ENCODE data around the gene RAET1L. TPM values are rescaled to one million over a fixed set of nuclear protein-coding genes. Genes with fewer than 3 reads are reported as not detected.
"Not testable (repeated sequence)": the region's sequence is repeated elsewhere in the genome, so short reads cannot be mapped to it uniquely, and the experiment has no call there.

RAET1L gene
- total RNA-seq, 3 donors from 2014 or later, result not detected

DNA sequence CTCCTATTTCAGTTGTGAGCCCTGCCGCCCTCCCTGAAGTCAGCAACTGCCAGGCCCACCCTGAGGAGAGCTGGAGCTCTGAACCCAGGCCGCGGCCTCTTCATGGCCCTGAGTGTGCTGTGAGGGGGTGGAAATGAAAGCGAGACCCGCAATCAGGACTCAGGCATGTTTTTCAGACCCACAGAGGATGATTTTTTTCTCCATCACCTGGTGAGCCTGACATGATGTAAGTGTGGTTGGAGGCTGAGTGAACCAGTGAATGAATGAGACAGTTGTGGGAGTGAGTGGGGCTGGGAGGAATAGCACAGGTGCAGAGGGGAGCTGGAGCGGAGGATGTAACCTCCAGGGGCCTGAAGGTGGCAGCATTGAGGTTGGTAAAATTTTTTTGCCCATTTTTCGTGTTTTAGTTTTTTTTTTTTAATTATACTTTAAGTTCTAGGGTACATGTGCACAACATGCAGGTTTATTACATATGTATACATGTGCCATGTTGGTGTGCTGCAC, 18.3 kb downstream of the RAET1L start:
- TF ChIP-seq, protein P1, sequence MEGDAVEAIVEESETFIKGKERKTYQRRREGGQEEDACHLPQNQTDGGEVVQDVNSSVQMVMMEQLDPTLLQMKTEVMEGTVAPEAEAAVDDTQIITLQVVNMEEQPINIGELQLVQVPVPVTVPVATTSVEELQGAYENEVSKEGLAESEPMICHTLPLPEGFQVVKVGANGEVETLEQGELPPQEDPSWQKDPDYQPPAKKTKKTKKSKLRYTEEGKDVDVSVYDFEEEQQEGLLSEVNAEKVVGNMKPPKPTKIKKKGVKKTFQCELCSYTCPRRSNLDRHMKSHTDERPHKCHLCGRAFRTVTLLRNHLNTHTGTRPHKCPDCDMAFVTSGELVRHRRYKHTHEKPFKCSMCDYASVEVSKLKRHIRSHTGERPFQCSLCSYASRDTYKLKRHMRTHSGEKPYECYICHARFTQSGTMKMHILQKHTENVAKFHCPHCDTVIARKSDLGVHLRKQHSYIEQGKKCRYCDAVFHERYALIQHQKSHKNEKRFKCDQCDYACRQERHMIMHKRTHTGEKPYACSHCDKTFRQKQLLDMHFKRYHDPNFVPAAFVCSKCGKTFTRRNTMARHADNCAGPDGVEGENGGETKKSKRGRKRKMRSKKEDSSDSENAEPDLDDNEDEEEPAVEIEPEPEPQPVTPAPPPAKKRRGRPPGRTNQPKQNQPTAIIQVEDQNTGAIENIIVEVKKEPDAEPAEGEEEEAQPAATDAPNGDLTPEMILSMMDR (IDR thresholded peaks at IDR 0.05), result peak; percentile 29
- no peak for DNase-seq
- Histone ChIP-seq H3K4me1 (ENCODE audit: low read depth) (peaks cover 5% of the 10 kb centered on the region), H3K4me3 (no peak overlapping the region), H3K36me3 (ENCODE audit: low read depth) (no peaks in the 10 kb centered on the region), H3K9me3 (no peaks in the 10 kb centered on the region)
- intact Hi-C loops (cut with DNase I, micrococcal nuclease), result no loop called here
- ATAC-seq, result no peak

DNA sequence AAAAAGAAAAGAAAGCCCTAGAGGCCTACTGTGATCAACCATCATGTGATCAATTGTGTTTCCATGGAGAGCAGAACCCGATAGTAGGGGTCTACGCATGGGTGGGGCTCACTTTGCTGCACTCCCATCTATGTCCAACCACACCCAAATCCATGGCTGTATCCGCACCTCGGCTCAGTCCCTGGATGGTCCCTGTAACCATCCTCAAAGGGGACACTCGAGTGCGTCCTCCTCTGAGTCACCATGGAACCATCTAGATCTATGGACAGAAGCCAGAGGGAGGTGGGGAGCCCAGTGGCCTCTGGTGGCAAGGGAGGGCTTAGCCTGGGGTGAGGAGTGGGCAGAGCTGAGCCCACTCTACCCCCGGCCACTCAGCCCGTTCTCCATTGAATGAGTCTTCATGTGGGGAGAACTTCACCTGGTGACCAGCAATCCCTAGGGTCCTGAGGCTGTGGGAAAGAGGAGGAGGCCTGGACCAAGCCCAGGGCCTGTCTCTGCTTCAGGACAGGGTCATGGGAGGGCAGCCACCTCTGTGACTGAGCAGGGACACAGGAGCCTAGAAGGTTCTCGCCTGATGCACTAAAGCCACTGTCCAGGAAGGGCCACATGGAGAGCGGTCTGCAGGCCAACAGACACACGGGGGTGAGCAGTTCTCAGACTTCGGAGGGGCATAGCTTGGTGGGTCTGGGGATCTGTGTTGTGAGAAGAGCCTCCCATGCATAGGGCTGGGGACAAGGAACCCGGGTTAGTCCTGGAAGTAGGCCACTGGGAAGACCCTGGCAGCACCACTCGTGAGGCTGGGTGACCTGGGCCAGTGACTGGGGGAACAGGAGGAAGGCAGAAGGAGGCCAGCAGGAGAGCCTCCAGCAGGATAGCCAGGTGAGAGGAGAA, 19.3 kb downstream of the RAET1L start:
- TF ChIP-seq, protein P1 (IDR thresholded peaks at IDR 0.05), result no peak
- Histone ChIP-seq H3K9me3 (no peaks in the 10 kb centered on the region), H3K4me3 (no peak overlapping the region), H3K36me3 (ENCODE audit: low read depth) (no peaks in the 10 kb centered on the region), H3K4me1 (ENCODE audit: low read depth) (peaks cover 5% of the 10 kb centered on the region)
- no peak for ATAC-seq
- intact Hi-C loops (cut with DNase I, micrococcal nuclease), result no loop called here
- DNase-seq, result no peak

DNA sequence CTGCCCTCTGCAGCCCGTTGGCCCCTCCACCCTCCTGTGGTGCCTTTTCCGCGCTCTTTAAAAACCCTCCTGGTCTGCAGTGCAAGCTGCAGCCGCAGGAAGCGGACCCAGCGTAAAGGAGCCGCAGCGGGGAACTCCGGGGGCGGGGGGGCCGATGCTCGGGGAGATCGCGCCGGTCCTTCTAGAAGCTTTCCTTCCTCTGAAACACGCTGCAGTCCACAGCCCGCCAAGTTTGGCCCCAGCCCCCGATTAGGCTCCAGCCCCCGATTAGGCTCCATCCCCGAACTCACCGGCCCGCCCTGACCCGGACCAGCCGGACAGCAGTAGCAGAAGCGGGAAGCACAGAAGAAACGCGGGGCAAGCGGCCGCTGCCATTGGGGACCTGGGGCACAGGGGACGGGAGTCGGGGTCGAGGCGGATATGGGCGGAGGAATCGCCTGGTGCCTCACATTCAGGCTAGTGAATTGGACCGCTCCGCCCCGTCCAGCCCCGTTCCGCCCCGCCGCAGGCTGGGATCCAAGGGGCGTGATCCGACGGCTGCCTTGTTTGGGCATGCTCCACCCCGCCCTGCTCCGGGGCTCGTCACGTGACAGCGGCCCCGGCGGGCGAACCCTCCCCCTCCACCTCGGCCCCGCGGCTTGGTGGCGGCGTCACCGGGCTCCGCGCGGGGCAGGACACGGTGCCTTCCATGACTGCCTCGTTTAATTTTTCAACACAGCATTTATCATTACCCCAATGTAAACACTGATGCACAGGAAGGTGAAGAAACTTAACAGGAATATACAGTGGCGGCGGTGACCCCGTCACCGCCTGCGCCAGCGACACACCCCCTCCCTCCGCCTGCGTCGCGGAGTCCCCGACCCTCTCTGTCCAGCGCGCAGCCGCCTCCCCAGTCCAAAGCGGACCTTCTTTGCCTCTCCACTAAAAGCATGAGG, 20.3 kb downstream of the RAET1L start:
- intact Hi-C loops (cut with DNase I, micrococcal nuclease), result no loop called here
- H3K36me3 ChIP-seq (ENCODE audit: low read depth), result no peaks in the 10 kb centered on the region
- H3K9me3 ChIP-seq, result no peaks in the 10 kb centered on the region
- peak; percentile 95 to 97 (median 96) for DNase-seq
- peaks cover 5% of the 10 kb centered on the region for H3K4me1 ChIP-seq (ENCODE audit: low read depth)
- ATAC-seq, result peak; percentile 97
- no peak overlapping the region for H3K4me3 ChIP-seq
- TF ChIP-seq, protein P1 (IDR thresholded peaks at IDR 0.05), result no peak

DNA sequence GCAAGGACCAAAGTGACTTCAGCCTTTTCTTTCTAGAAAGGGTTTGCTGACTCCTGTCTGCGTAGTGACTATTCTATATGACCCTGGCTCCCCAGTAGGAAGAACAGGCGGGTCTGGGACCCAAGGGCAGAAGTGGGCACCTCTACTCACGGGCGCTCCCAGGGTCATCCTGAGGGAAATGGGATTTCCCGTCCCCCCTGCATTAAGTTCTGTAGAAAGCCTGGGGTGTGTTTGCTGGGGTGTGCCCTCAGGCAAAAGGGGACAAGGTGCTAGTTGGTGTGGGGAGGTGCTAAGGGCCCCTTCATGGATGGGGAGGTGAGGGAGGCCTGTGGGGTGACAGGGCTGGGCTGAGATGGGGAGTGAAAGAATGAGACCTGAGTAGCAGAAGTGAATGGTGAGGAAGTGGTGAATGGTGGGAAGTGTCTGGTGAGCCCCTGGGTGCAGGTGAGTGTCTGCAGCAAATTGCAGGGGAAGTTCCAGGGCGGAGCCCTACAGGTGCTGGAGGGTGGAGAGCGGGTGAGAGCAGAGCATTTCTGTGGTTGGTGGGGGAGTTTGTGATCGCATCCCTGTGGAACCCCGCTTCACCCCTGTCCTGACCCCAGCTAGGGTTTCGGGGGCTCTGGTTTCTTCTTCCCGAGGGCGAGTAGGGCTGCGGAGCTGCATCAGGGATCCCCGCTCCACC, 21.1 kb downstream of the RAET1L start:
- Histone ChIP-seq H3K4me1 (ENCODE audit: low read depth) (peaks cover 5% of the 10 kb centered on the region), H3K9me3 (no peaks in the 10 kb centered on the region), H3K36me3 (ENCODE audit: low read depth) (no peaks in the 10 kb centered on the region), H3K4me3 (no peak overlapping the region)
- ATAC-seq (peak; percentile 44), DNase-seq (peak in 1 of 3 donors; percentile 35)
- TF ChIP-seq, protein P1 (IDR thresholded peaks at IDR 0.05), result no peak
- intact Hi-C loops (cut with DNase I, micrococcal nuclease), result no loop called here

DNA sequence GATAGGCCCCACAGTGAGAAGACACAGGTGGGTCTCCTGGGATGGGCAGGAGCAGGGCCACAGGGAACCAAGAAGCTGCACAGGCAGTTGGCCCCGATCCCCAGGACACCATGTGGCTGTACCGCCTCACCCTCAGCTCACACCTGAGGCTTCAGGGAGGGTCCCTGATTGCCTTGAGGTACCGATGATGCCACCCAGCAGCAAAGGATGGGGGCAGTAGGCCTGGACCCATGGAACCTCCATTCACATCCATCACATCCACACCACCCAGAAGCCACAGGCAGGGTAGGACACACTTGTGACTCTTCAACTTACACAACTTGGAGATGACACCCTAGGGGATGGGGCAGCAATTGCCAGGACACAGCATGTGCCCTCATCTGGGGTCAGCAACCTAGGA, 21.7 kb downstream of the RAET1L start:
- ATAC-seq; H3K4me1 ChIP-seq (ENCODE audit: low read depth); H3K9me3 ChIP-seq; DNase-seq; H3K36me3 ChIP-seq (ENCODE audit: low read depth); H3K4me3 ChIP-seq; intact Hi-C loops (cut with DNase I, micrococcal nuclease): not testable (repeated sequence)

Measured in mucosa of descending colon (tissue), 3 donors.